ENCODE measurements around the gene OOSP3.

Gene OOSP3

GRCh38 chr11:59943997-59944714 lies 65.6 kb downstream of the OOSP3 start:
- TF ChIP-seq CREB1 (IDR thresholded peaks at IDR 0.05; ENCODE audit: low read depth) (no peak), YY1 (IDR thresholded peaks at IDR 0.05; ENCODE audit: low read depth) (no peak), FOXM1 (IDR thresholded peaks at IDR 0.05; ENCODE audit: borderline replicate concordance, low read depth) (no peak), REST (IDR thresholded peaks at IDR 0.05; ENCODE audit: low read depth) (no peak), ZBTB7A (IDR thresholded peaks at IDR 0.05; ENCODE audit: low read depth) (no peak), RAD21 (IDR thresholded peaks at IDR 0.05; ENCODE audit: low read depth) (no peak), TEAD4 (IDR thresholded peaks at IDR 0.05) (no peak), MAX (IDR thresholded peaks at IDR 0.05) (no peak), TAF1 (IDR thresholded peaks at IDR 0.05; ENCODE audit: low read depth) (no peak), NFIC (IDR thresholded peaks at IDR 0.05) (no peak), USF1 (IDR thresholded peaks at IDR 0.05) (no peak)

GRCh38 chr11:59944720-59945119 lies 66.1 kb downstream of the OOSP3 start:
- TF ChIP-seq TCF12 (IDR thresholded peaks at IDR 0.05; ENCODE audit: low read depth) (no peak), EGR1 (IDR thresholded peaks at IDR 0.05) (no peak), TAF1 (IDR thresholded peaks at IDR 0.05; ENCODE audit: low read depth) (no peak), ZBTB7A (IDR thresholded peaks at IDR 0.05; ENCODE audit: low read depth) (no peak), REST (IDR thresholded peaks at IDR 0.05; ENCODE audit: low read depth) (no peak), MAX (IDR thresholded peaks at IDR 0.05) (no peak), EP300 (IDR thresholded peaks at IDR 0.05; ENCODE audit: borderline replicate concordance) (no peak), NFIC (IDR thresholded peaks at IDR 0.05) (no peak), CREB1 (IDR thresholded peaks at IDR 0.05; ENCODE audit: low read depth) (no peak), CEBPB (IDR thresholded peaks at IDR 0.05) (no peak), RAD21 (IDR thresholded peaks at IDR 0.05; ENCODE audit: low read depth) (no peak), TEAD4 (IDR thresholded peaks at IDR 0.05) (no peak), USF1 (IDR thresholded peaks at IDR 0.05) (no peak), FOXM1 (IDR thresholded peaks at IDR 0.05; ENCODE audit: borderline replicate concordance, low read depth) (no peak), YY1 (IDR thresholded peaks at IDR 0.05; ENCODE audit: low read depth) (no peak)
